Liver (tissue), 9 donors: ENCODE data around the gene TMEM117. TPM values are rescaled to one million over a fixed set of nuclear protein-coding genes. Genes with fewer than 3 reads are reported as not detected.

Experiments used
- DNase-seq: peaks from one replicate; pipeline ENCODE4 v3.0.0-alpha.2; 2017; ENCODE audit warnings: low spot score
- H3K27ac ChIP-seq, 2 donors: one replicate each; pipeline ENCODE4 v1.7.0; 2013; ENCODE audit warnings: inconsistent platforms in 2 of 2, low read length in 2 of 2, control low read depth in 1 of 2, low read depth in 1 of 2, mild to moderate bottlenecking in 1 of 2
- H3K27me3 ChIP-seq, 4 donors: one replicate each; pipeline versions ENCODE4 v1.6.1 to v1.7.0; 2013; ENCODE audit warnings: low read length in 3 of 4, inconsistent platforms in 1 of 4, mild to moderate bottlenecking in 1 of 4, moderate library complexity in 1 of 4; ENCODE audit not compliant: control insufficient read depth in 4 of 4, insufficient read depth in 4 of 4
- H3K36me3 ChIP-seq, 4 donors: one replicate each; pipeline versions ENCODE4 v1.6.1 to v1.7.0; 2013; ENCODE audit warnings: low read length in 3 of 4, mild to moderate bottlenecking in 3 of 4, low read depth in 1 of 4, moderate library complexity in 1 of 4; ENCODE audit not compliant: control insufficient read depth in 4 of 4, insufficient read depth in 3 of 4
- H3K4me1 ChIP-seq, 4 donors: one replicate each; pipeline versions ENCODE4 v1.6.1 to v1.7.0; 2013; ENCODE audit warnings: low read length in 3 of 4, mild to moderate bottlenecking in 3 of 4, moderate library complexity in 1 of 4; ENCODE audit not compliant: control insufficient read depth in 4 of 4, insufficient read depth in 4 of 4
- H3K4me3 ChIP-seq, 3 donors: one replicate each; pipeline versions ENCODE4 v1.6.1 to v1.7.0; 2013; ENCODE audit warnings: low read length in 3 of 3, control low read depth in 1 of 3, low read depth in 1 of 3, mild to moderate bottlenecking in 1 of 3
- H3K9ac ChIP-seq, 2 donors: one replicate each; pipeline ENCODE4 v1.7.0; 2013; ENCODE audit warnings: low read length in 2 of 2, mild to moderate bottlenecking in 2 of 2, moderate library complexity in 2 of 2, control low read depth in 1 of 2, low read depth in 1 of 2
- H3K9me3 ChIP-seq, 4 donors: one replicate each; pipeline versions ENCODE4 v1.6.1 to v1.7.0; 2013; ENCODE audit warnings: low read length in 3 of 4; ENCODE audit not compliant: control insufficient read depth in 4 of 4
- FOXA1 ChIP-seq: IDR thresholded peaks from 2 replicates; pipeline ENCODE4 v1.6.1; 2016; ENCODE audit warnings: antibody characterized with exemption
- FOXA2 ChIP-seq: IDR thresholded peaks from 2 replicates; pipeline ENCODE4 v1.6.1; 2016; ENCODE audit warnings: antibody characterized with exemption
- HNF4A ChIP-seq, 2 donors: conservative IDR thresholded peaks; 2 replicates each; pipeline ENCODE4 v1.6.1; 2016; ENCODE audit warnings: antibody characterized with exemption in 2 of 2, mild to moderate bottlenecking in 2 of 2
- HNF4G ChIP-seq: IDR thresholded peaks from 2 replicates; pipeline ENCODE4 v1.6.1; 2016; ENCODE audit warnings: antibody characterized with exemption
- JUND ChIP-seq, 2 donors: IDR thresholded peaks; 2 replicates each; pipeline ENCODE4 v1.6.1; 2016; ENCODE audit warnings: antibody characterized with exemption in 2 of 2
- MAX ChIP-seq: IDR thresholded peaks from 2 replicates; pipeline ENCODE4 v1.6.1; 2016; ENCODE audit warnings: antibody characterized with exemption
- RAD21 ChIP-seq, 2 donors: IDR thresholded peaks; 2 replicates each; pipeline ENCODE4 v1.6.1; 2016; ENCODE audit warnings: antibody characterized with exemption in 2 of 2, mild to moderate bottlenecking in 2 of 2
- REST ChIP-seq: IDR thresholded peaks from 2 replicates; pipeline ENCODE4 v1.6.1; 2016; ENCODE audit warnings: antibody characterized with exemption, mild to moderate bottlenecking
- RXRA ChIP-seq, 2 donors: IDR thresholded peaks; 2 replicates each; pipeline ENCODE4 v1.6.1; 2017 to 2018; ENCODE audit warnings: antibody characterized with exemption in 2 of 2, mild to moderate bottlenecking in 1 of 2
- SP1 ChIP-seq: IDR thresholded peaks from 2 replicates; pipeline ENCODE4 v1.6.1; 2018; ENCODE audit warnings: antibody characterized with exemption, mild to moderate bottlenecking
- TAF1 ChIP-seq: conservative IDR thresholded peaks from 2 replicates; pipeline ENCODE4 v1.6.1; 2016; ENCODE audit warnings: antibody characterized with exemption, mild to moderate bottlenecking
- WGBS: extraction: QIAGEN DNeasy Blood & Tissue Kit; methylation state at CpG from one replicate; pipeline ENCODE4 v1.1.7; 2013; 5-methylcytosine and 5-hydroxymethylcytosine counted together
- polyA plus RNA-seq, 2 donors: library from polyadenylated mRNA; stranded (reverse) in 1 of 2; unstranded in 1 of 2; fragments of 200-250 nt in 1 of 2; fragments of >200 nt in 1 of 2; fragmentation: Nextera tagmentation in 1 of 2; extraction: Ambion mirVana in 1 of 2; gene quantifications; one replicate each; pipeline versions ENCODE4 v1.2.1 to v1.2.3, GENCODE V29; 2013 to 2015
- total RNA-seq, 2 donors: library from RNA; depleted of rRNA; stranded (reverse); fragments of >200 nt; gene quantifications; one replicate each; pipeline ENCODE4 v1.2.3, GENCODE V29; 2014
- TF ChIP-seq, protein P1 (sequence below): IDR thresholded peaks from 2 replicates; pipeline ENCODE4 v1.6.1; 2016; ENCODE audit warnings: antibody characterized with exemption
- TF ChIP-seq, protein P2 (sequence below): fragments of 150-350 bp; IDR thresholded peaks from 2 replicates; pipeline ENCODE4 v1.5.1; 2017; ENCODE audit warnings: improper control_type of control experiment, low read depth, low read length; ENCODE audit not compliant: missing input control
- TF ChIP-seq, protein P3 (sequence below): IDR thresholded peaks from 2 replicates; pipeline ENCODE4 v1.6.1; 2016; ENCODE audit warnings: antibody characterized with exemption
- donor health status: healthy.
- donor health status: healthy.
- donor health status: healthy.
- donor health status: healthy.
- donor health status: healthy.

TMEM117 gene
- total and polyA plus RNA-seq, 4 donors: 2.0 to 5.9 (median 3.9) TPM

DNA sequence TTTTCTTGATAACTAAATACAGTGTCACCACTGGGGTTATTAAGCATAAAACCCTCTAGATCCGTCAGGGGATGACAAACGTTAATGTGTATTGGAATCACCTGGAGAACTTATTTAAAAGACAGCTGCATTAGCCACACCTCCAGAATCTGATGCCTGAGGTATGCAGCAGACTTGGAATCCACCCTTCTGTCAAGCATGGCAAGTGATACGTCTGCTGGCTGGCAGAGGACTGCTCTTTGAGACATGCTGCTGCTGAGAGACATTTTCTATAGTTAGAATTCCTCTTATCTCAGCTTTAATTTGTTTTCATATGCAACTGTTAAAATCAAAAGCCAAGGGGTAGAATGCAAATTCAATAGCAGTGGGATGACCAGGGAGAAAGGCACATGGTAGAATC, 544.0 kb downstream of the TMEM117 start (continued):
- TF ChIP-seq REST: no peak
- no peak for TF ChIP-seq SP1
- TF ChIP-seq RAD21 (IDR thresholded peaks at IDR 0.05): no peak
- TF ChIP-seq HNF4A (conservative IDR thresholded peaks at IDR 0.05): no peak
- no peak for TF ChIP-seq RXRA (IDR thresholded peaks at IDR 0.05)

DNA sequence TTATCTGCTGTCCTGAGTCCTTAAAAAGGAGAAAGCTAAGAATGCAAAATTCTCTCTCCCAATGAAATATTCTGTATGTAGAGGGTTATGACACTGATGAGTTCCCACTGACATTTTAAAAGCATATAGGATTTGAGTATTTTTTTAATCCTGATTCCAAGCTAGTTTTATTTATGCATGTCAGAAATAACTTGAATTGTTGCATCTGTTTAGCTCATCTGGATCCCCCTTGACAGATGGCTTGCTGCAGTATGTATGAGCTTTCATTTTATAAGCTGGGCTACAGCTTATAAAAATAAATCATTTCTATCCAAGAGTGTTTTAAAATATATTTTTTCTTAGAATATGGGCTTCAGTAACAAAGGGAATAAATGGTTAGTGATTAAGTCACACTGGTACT, 545.0 kb downstream of the TMEM117 start:
- Histone ChIP-seq H3K9ac (no peak overlapping the region), H3K27me3 (no peaks in the 10 kb centered on the region), H3K4me1 (no peaks in the 10 kb centered on the region), H3K36me3 (peaks cover 0 to 2% (median under 1%) of the 10 kb centered on the region in 4 donors), H3K4me3 (no peak overlapping the region), H3K9me3 (no peaks in the 10 kb centered on the region), H3K27ac (no peak overlapping the region)
- TF ChIP-seq RXRA (IDR thresholded peaks at IDR 0.05) (no peak), HNF4G (no peak), RAD21 (IDR thresholded peaks at IDR 0.05) (no peak)
- TF ChIP-seq, protein P1, sequence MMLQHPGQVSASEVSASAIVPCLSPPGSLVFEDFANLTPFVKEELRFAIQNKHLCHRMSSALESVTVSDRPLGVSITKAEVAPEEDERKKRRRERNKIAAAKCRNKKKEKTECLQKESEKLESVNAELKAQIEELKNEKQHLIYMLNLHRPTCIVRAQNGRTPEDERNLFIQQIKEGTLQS: no peak
- DNase-seq: no peak

DNA sequence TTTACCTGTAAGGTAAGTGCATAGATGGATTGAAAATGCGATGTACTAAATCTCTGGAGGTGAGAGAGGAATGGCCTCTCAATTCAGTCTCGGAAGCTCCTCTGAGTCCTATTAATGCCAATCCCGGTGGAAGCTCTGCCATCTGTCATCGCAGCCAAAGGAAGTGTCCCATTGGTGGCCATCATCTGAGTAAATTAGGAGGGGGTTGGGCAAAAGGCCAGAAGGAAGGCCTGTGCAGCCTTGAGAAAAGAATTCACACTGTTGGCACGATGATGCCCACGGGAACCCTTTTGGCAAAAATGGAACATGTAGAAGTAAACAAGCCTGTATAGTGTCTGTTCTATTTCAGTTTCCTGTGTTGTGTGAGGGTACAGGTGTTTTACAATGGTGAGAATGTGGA, 545.5 kb downstream of the TMEM117 start:
- Histone ChIP-seq H3K4me1 (no peaks in the 10 kb centered on the region), H3K4me3 (no peak overlapping the region), H3K9ac (no peak overlapping the region), H3K9me3 (no peaks in the 10 kb centered on the region), H3K27ac (no peak overlapping the region), H3K27me3 (no peaks in the 10 kb centered on the region), H3K36me3 (peaks cover 0 to 2% (median under 1%) of the 10 kb centered on the region in 4 donors)
- 93% methylated on average over 6 of the region's 6 CpGs for WGBS
- TF ChIP-seq JUND (IDR thresholded peaks at IDR 0.05) (no peak), HNF4G (no peak), HNF4A (conservative IDR thresholded peaks at IDR 0.05) (no peak), RAD21 (IDR thresholded peaks at IDR 0.05) (no peak), TAF1 (no peak), RXRA (IDR thresholded peaks at IDR 0.05) (no peak)
- TF ChIP-seq, protein P2, sequence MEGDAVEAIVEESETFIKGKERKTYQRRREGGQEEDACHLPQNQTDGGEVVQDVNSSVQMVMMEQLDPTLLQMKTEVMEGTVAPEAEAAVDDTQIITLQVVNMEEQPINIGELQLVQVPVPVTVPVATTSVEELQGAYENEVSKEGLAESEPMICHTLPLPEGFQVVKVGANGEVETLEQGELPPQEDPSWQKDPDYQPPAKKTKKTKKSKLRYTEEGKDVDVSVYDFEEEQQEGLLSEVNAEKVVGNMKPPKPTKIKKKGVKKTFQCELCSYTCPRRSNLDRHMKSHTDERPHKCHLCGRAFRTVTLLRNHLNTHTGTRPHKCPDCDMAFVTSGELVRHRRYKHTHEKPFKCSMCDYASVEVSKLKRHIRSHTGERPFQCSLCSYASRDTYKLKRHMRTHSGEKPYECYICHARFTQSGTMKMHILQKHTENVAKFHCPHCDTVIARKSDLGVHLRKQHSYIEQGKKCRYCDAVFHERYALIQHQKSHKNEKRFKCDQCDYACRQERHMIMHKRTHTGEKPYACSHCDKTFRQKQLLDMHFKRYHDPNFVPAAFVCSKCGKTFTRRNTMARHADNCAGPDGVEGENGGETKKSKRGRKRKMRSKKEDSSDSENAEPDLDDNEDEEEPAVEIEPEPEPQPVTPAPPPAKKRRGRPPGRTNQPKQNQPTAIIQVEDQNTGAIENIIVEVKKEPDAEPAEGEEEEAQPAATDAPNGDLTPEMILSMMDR: no peak
- DNase-seq: no peak

GRCh38 chr12:44384136-44384535, 548.3 kb downstream of the TMEM117 start:
- peaks cover 0 to 2% (median under 1%) of the 10 kb centered on the region in 4 donors for H3K36me3 ChIP-seq
- no peaks in the 10 kb centered on the region for H3K4me1 ChIP-seq
- H3K9ac ChIP-seq: no peak overlapping the region
- no peak overlapping the region for H3K27ac ChIP-seq
- 83% methylated on average over 3 of the region's 3 CpGs for WGBS
- no peak for DNase-seq
- H3K4me3 ChIP-seq: no peak overlapping the region
- no peaks in the 10 kb centered on the region for H3K9me3 ChIP-seq
- H3K27me3 ChIP-seq: no peaks in the 10 kb centered on the region
- no peak for TF ChIP-seq JUND (IDR thresholded peaks at IDR 0.05)
- TF ChIP-seq RAD21 (IDR thresholded peaks at IDR 0.05): no peak
- TF ChIP-seq, protein P1: no peak
- TF ChIP-seq, protein P3, sequence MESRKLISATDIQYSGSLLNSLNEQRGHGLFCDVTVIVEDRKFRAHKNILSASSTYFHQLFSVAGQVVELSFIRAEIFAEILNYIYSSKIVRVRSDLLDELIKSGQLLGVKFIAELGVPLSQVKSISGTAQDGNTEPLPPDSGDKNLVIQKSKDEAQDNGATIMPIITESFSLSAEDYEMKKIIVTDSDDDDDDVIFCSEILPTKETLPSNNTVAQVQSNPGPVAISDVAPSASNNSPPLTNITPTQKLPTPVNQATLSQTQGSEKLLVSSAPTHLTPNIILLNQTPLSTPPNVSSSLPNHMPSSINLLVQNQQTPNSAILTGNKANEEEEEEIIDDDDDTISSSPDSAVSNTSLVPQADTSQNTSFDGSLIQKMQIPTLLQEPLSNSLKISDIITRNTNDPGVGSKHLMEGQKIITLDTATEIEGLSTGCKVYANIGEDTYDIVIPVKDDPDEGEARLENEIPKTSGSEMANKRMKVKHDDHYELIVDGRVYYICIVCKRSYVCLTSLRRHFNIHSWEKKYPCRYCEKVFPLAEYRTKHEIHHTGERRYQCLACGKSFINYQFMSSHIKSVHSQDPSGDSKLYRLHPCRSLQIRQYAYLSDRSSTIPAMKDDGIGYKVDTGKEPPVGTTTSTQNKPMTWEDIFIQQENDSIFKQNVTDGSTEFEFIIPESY: no peak
- no peak for TF ChIP-seq MAX
- TF ChIP-seq FOXA2: no peak
- TF ChIP-seq HNF4G: no peak
- TF ChIP-seq, protein P2: no peak
- TF ChIP-seq TAF1: no peak
- TF ChIP-seq FOXA1: no peak
- TF ChIP-seq SP1: no peak
